Measurements from ENCODE around the gene DGKI.

Gene DGKI

DNA sequence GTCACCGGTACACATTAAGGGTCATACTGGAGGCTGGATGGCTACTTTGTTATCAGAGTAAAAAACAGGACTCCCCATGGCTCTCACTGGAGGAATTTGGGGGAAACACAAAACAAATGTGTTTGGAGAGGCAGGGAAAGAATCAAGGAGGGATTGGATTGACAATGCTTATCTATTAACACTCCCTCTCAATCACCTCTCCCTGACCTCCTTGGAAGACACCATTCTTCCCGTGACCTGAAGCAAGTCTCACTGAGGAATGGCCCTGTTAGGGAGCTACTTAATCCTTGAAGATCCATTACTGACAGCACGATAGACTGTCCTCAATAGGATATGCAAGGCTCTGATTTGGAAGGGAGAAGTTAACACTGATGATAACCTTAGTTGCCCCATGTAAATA is 261.2 kb downstream of the DGKI start:
- no peak for DNase-seq

DNA sequence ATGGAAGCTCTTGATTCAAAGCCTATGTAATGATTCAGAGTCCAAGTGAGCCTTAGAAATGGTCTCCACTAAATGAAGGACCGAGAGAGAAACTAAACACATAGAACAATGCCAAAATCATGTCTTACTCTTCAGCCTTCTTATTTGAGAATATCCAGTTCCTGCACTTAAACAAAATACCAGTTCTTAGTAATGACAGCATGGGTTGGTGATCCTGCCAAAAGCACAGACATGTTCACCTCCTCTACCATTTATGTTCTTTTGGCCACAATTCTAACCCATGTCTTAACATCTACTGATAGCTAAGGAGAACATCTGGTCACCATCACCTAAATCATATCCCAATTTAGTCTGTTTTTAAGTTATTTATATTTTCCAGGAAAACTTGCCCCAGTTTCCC is 263.6 kb downstream of the DGKI start:
- DNase-seq = no peak

DNA sequence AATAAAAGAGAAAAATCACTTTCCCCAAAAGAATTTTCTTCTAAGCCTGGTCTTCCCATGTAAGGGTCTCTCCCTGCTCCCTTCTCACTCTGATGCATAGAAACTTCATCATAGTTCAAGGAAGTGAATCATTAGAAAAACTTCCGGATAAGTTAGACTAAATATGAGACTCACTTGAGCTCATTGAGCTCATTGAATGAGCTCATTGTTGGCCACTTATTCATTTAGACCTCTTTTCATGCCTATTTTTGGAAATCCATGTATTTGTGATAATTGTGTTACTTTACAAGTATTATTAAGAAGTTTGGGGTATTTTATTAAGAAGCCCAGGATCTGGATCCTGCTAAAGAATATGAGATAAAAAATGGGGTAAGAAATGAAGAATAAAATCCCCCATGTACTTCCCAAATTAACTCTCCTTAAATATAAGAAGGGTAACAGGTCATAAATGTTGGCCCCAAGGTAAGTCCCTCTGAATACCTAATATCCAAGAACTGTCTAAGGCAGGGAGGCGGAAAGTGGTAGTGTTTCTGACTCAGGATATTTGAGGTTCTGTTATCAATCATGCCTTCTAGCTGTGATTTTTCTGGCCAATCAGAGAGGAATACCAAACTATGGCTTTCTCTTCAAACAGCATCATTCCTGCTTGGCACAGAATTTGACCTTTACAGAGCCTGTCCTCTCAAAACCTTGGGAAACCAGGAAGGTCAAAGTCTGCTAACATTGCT is 266.7 kb downstream of the DGKI start:
- DNase-seq = no peak

DNA sequence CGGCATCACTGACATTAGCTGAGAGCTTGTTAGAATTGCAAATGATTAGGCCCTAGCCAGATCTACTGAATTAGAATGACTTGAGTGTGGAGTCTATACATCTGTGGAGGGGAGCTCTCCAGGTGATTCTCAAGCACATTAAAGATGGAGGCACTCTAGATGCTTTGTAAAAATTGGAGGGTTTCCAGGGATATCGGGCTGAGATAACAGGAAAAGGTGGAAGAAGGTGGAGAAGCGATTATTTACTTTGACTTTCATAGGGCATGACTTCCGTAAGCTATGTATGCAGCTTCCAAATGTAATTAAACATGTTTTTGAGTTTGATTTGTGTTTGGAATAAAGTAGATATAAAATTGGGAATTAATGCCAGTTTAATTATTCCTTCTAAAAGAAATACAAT is 268.2 kb downstream of the DGKI start:
- DNase-seq = no peak

DNA sequence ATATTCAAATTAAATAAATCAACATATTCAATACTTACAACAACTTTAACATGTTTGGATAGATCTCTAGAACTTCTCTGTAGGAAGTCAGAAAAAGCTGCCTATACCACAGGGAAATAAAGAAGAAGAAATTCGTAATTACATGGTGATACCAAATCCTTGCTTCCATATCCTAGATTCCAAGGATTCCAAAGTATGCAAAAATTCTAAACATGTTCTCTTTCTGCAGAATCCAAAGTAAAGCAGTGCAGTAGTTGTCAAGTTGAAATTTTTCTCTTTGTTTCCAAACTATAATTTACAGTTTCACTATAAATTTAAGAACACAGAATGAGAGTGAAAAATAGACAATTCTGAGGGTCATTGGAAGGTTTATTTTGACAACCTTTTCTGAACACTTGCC is 269.6 kb downstream of the DGKI start:
- DNase-seq = no peak

DNA sequence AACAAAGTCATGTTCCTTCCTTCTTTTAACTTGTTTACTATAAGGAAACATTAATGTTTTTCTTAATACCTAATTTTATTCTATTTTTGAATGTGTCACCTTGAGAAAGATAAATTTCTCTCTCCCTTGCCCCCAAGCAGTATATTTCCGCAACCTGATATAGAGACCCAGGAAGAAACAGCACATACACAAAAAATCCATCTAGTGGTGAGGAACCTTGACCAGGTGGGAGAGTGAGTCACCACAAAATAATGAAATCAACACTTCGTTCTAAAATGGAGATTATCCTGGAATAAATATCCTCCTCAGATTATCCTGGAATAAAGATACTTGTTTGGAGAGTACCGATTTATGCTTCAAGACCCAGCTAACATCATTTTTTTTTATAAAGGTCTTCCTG is 270.3 kb downstream of the DGKI start:
- DNase-seq = no peak

DNA sequence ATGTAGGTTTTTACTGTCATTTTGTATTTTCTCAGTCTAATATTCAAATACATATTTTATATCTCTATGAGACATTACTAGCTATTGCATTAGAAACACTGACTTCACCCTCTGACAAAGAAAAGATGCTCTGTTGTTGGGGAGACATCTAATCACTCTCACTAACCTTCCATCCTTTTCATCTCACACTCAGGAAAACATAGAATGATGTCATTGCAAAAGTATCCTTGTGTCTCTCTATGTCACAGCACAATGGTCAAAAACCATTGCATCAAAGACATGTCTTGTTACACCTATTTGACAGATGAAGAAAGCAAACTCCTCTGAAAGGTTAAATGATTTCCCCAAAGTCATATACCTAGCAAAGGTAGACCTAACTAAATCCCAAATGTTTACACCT is 272.0 kb downstream of the DGKI start:
- DNase-seq = no peak

DNA sequence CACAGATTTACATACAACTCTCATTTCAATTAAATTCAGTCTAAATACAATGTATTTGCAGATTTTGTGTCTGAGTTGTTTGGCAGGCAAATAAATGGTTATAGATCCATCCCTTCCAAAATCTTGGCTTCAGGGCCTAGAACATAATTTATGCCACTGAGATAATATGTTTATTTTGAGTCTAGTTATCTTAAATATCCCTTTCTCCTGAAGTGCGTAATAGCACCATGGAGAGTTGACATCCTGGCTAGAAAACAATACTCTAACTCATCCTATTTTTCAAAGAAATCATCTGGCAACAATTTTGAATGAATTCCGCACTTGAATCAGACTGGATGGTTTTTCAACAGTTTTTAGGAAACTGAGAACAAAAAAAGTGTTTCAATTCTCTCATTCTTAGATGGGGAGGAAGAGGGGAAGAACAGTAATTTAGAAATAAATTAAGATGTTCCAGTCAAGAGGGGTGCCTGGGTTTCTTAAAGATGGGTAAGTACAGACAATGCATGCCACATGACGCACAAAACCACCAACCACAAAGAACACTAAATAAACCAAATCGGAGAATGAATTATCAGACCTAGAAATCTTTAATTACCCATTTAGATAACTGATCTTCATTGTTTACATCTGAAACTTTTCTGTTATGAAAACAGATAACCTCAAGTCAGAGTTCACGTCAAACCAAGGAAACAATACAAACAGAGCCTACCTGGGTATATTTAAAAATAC is 274.6 kb downstream of the DGKI start:
- DNase-seq = no peak

DNA sequence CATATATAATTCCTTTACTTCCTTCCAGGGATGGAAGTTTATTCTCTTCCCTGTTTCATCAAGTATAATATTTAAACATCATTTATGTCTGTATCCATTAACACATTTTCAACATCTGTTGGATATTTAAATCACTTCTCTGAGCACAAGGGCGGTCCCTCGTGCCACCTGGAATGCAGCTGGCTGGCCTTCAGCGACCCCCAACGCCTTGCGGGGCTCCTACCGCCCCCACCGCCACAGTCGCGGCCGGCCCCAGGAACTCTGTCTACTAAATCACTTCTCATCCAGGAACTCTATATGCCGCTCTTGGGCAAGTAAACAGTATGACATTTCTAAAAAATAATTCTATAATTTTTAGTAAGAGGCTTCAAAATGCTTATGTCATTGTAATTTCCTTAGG is 282.1 kb downstream of the DGKI start:
- no peak for DNase-seq

DNA sequence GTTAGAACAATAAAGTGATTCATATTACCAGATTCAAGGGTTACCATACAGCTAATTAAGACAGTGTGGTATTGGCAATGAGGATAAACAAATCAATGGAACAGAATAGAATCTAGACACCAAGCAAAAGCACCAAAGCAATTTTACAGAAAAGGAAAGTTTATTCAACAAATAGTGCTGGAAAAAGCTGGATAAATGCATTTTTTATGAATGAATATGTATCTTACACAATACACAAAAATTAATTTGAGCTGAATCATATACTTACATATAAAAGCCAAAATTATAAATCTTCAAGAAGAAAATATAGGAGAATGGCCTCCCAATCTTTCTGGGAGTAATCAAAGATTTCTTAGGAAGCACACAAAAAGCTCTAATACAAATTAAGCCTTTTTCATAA is 282.8 kb downstream of the DGKI start:
- DNase-seq = no peak

DNA sequence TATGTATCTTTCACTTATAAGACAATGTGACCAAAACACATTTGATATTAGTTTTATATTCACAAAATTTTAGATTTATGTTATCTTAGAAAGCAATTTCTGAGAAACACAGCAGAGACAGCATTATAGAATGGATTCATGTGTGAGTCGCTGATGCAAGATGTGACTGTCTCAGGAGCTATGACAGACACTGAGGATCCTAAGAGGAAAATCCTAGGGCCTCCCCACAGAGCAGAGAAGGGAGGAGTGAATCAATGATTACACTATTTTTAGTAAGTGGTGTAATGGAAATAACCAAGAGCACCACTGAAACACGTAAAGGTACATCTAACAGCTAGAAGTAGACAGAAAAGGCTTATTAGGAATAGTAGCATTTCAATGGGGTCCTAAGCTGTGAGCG is 299.3 kb downstream of the DGKI start:
- no peak for DNase-seq

DNA sequence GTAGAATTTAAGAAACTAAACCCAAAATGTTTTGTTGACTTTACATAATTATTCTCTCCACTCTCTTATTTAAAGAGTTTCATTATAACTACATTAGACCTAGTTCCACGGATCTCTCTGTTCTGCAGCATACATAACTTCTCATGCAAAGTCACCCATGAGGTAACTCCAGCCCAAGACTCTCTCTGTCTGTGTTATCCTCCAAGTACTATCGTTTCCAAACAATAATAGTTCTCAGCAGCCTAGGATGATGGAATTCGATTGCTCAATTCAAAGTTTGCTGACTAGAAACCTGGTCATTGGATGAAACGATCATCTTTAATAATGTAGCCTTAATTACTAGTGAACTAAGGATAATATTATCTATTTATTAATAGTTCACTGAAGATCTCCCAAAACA is 300.1 kb downstream of the DGKI start:
- no peak for DNase-seq

DNA sequence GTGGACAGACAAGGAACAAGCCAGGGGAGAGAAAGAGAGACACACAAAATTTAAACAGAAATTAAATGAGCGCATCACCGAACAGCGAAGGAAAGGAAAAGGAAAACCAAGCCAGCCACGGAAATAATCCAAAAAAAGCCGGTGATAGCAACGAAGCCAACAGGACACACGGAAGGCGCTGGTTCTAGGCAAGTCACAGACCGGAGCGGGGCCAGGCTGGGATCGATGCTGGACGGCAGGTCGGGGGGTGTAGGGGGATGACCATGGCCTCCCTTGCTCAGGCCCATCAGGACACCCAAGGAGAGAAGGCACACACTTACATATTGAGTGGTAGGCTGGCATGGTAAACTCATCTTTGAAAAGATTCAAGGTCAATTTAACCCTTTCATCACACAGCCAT is 300.8 kb downstream of the DGKI start:
- DNase-seq = no peak

DNA sequence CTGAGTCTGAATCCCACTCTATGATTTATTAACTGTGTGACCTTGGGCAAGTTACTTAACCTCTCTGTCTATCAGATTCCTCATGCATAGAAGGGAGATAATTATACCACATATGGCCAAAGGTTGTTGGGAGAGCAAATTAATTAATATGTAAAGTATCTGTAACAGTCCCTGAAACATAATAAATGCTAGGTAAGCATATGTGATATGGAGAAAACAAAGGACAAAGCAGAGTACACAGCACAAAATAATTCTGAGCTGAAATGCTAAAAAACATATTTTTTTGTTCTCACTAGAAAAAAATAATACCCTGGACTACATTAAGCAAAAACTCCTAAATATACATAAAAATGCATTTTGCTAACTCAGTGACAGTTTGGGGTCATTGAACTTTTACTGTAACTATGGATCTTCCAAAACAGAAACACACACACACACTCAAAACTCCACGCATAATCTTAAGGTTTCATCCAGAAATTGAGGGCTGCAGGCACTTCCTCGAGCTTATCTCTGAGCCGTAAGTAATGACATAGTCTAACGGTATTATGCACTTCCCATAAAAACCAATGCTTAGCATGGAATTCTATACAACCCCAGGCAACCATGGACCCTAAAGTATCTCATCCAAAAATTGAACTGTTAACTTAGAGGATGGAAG is 301.6 kb downstream of the DGKI start:
- no peak for DNase-seq

DNA sequence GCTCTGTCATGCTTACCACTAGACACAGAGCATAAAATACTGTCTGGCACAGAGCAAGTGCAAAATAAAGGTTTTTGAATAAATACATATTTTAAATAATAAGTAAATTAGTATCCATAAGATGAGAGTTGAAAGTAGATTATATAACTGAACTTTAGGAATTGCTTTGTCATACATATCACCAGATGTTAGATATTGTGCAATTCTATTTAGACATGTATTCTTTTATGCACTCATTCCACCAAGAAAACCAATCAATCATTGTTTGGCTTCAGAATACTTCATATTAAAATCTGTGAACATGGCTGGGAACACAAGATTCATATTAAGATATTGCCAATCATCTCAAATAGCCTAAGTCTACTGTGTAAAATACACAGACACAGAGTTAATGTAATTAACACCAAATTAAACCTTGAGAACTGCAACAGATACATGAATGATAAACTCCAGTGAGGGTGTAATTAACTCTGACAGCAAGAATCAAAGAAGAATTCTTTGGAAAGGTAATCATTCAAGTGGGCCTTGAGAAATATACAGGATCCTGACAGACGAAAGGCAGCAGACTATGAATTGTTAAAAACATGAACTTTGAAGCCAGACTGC is 302.2 kb downstream of the DGKI start:
- DNase-seq = no peak

DNA sequence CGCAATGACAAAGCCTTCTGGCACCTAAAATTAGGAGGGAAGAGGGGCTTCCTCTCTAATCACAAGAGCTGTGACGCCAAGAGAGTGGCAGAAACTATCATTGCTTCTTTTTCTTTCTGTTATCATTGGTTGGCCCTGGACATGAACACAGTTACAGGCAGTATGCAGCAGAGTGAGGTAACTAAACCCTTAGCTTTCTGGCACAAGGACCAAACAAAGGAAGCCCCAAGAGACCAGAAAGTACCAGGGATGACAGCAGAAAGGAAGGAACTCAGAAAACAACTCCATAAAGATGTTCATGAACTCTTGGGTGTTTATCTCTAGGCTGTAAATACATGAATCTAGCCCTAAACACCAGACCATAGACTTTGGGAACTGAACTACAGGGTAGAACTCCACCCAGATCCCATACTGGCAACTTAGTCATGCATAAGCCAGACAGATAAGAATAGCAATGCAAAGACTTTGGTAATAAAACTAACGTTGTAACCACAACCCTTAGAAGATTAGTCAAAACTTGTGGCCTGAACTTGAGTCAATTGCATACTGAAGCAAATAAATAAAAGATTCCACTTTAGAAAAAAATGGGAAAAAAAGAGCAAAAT is 307.6 kb downstream of the DGKI start:
- no peak for DNase-seq

DNA sequence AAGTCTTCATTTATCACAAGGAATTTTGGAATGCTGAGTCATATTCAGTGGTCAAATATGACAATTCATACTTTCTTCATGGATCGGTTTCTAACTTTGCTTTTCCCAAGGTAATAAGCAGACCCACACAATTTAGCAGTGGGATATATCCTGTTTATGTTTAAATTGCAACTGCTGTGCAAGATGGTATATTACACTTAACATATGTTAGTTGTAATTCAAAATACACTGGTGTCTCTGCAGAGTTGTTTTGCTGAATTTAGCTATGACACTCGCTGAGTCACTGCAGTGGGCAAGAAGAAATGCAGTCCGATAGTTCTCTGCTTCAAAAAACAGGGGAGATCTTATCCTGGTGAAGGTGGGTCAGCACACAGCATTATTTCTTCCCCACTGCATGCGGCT is 308.4 kb downstream of the DGKI start:
- DNase-seq = no peak

DNA sequence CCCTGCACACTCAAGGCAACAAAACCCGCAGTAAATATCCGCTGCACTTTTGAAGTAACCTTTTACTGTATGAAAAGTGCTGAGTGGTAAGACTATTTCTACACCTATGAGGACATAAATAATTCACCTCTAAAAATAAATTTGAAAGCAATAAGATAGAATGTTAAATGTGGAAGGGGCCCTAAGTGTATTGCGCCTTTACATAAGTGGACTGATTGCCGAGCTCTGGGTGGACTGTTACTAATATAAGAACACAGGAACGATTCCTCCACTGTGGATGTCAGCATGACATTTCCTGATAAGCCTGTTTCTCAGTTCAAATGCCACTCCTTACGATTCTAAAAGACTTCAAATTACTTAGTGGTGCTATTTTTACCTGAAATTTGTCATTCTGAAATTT is 311.2 kb downstream of the DGKI start:
- DNase-seq = no peak

DNA sequence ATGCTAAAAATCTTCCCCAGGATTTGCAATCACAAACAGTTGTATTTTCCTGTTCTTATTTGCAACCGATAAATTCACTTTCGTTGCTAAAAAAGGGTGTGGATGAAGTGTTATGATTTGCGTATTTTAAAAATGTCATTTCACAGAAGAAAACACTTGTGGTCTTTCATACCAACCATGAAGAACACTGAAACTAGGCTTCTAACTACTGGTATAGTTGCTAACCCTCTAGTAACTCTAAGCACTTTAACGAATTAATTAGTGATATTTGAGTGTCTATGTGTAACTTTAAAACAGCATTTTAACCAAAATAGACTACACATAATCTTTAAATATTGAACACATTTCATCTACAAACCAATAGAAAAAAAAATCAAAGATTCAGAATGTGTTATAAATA is 315.1 kb downstream of the DGKI start:
- DNase-seq = no peak

DNA sequence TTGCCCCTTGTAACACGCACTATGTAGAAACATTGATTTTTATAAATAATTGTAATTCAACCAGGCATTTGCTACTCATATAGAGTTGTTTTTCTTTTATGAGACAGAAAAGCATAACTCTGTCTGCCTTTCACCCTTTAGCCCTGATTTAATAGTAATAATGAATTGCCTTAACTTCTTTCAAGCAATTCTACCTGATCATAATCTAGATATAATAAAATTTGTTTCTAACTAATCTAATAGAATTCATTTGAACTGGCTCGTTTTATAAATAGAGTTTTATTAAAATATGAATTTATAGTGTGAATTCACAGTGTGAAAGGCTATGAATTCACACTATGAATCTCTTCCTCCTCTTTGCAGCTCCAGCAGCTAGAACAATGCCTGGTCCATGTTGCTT is 319.1 kb downstream of the DGKI start:
- DNase-seq = no peak

DNA sequence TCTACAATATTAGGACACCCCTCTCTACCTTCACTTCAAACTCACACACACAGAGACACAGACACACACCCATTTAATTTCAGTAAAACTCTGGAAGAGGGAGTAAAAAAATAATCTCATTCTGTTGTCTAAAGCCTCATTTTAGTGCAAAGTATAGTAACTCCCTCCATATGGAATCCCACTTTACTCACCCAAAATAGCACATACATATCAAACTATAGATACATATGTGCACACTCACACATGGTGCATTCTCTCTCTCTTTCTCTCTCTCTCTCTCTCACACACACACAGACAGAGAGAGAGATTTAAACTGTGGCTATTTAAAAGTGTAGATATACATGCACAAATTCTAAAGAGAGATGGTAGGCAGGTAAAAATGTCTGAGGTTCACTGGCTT is 323.6 kb downstream of the DGKI start:
- no peak for DNase-seq

DNA sequence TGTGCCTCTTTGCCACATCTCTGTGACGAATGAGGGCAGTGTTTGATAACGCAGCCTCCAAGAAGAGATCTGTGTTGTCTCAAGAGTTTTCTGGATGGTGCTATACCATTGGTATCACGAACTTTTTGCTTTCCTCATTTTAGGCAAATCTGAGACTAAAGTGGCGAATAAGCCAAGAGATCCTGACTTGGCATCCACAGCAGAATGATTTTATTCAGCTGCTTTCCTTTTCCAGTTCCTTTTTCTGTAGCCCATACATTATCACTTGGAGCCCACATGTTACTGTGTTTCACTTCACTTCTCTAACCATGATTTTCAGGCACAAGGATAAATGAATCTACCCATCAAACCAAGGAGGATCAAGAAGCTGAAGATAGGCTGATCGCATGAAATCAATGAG is 325.3 kb downstream of the DGKI start:
- no peak for DNase-seq

DNA sequence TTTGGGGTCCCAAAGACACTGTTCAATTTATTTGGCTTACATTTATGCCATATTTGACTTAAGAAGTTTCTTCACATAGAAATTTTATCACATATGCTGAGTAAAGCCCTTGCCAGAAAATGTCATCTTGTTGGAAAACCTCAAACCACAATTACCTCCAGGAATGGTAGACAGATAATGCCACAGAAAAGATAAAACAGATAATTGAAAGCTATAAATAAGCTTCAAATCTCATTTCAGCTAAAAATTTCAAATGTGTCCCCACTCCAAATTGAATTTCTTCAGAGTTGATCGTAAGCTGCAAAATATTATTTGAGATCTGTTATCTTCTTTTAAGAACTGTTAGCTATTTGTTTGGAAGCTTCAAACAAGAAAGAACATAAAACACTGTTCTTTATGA is 326.8 kb downstream of the DGKI start:
- DNase-seq = no peak

Data from activated CD4-positive, alpha-beta T cell treated with anti-CD3 and anti-CD28 coated beads, Interleukin-2, amount 50 U/mL, for 48 hours (primary cell).